NT2/D1 (cell line): ENCODE results near the gene TSHZ3.

ENCODE experiments used
- DNase-seq: peaks from one replicate; pipeline ENCODE4 v3.0.0-alpha.2; 2011; ENCODE audit warnings: low read depth, low spot score
- H3K27me3 ChIP-seq: 2 replicates; pipeline ENCODE4 v1.6.0; 2011; ENCODE audit warnings: mild to moderate bottlenecking; ENCODE audit not compliant: insufficient read length, insufficient read depth
- H3K36me3 ChIP-seq: 2 replicates; pipeline ENCODE4 v1.6.1; 2011; ENCODE audit warnings: mild to moderate bottlenecking, low read length, mixed read lengths; ENCODE audit not compliant: insufficient read depth, insufficient read length
- H3K4me1 ChIP-seq: 2 replicates; pipeline ENCODE4 v1.5.1; 2011; ENCODE audit not compliant: insufficient read depth, insufficient read length
- H3K4me3 ChIP-seq: 2 replicates; pipeline ENCODE4 v1.5.1; 2011; ENCODE audit warnings: low read depth; ENCODE audit not compliant: insufficient read length
- H3K9ac ChIP-seq: 2 replicates; pipeline ENCODE4 v1.6.0; 2011; ENCODE audit warnings: low read depth; ENCODE audit not compliant: insufficient read length
- H3K9me3 ChIP-seq: 2 replicates; pipeline ENCODE4 v1.5.1; 2011; ENCODE audit warnings: mild to moderate bottlenecking, low read length; ENCODE audit not compliant: insufficient read depth
- SUZ12 ChIP-seq: IDR thresholded peaks from 2 replicates; pipeline ENCODE4 v1.6.1; 2011; ENCODE audit not compliant: insufficient read length, insufficient read depth; ENCODE audit errors: extremely low read depth
- YY1 ChIP-seq: IDR thresholded peaks from 2 replicates; pipeline ENCODE4 v1.6.1; 2011; ENCODE audit not compliant: insufficient read length, insufficient read depth
- ZNF274 ChIP-seq: IDR thresholded peaks from 2 replicates; pipeline ENCODE4 v1.6.1; 2011; ENCODE audit warnings: mild to moderate bottlenecking, low read depth, low read length

The TSHZ3 gene

GRCh38 chr19:31272583-31273106 is 76.6 kb downstream of the TSHZ3 start:
- TF ChIP-seq YY1 (no peak), ZNF274 (no peak), SUZ12 (no peak)
- Histone ChIP-seq H3K4me1 (no peaks in the 10 kb centered on the region), H3K9me3 (no peaks in the 10 kb centered on the region), H3K4me3 (no peak overlapping the region), H3K36me3 (no peaks in the 10 kb centered on the region), H3K9ac (no peak overlapping the region), H3K27me3 (no peaks in the 10 kb centered on the region)
- no peak for DNase-seq

GRCh38 chr19:31271306-31271911 is 77.8 kb downstream of the TSHZ3 start:
- Histone ChIP-seq H3K9me3 (no peaks in the 10 kb centered on the region), H3K4me3 (no peak overlapping the region), H3K9ac (no peak overlapping the region), H3K36me3 (no peaks in the 10 kb centered on the region), H3K27me3 (no peaks in the 10 kb centered on the region), H3K4me1 (no peaks in the 10 kb centered on the region)
- TF ChIP-seq YY1 (no peak), SUZ12 (no peak), ZNF274 (no peak)
- DNase-seq: no peak

GRCh38 chr19:31270897-31271296 is 78.3 kb downstream of the TSHZ3 start:
- no peak for DNase-seq

GRCh38 chr19:31269425-31270127 is 79.7 kb downstream of the TSHZ3 start:
- H3K4me1 ChIP-seq: no peaks in the 10 kb centered on the region
- no peak for TF ChIP-seq YY1
- TF ChIP-seq SUZ12: no peak
- TF ChIP-seq ZNF274: no peak
- DNase-seq: no peak

More at GRCh38 chr19:31270897-31271296, 78.3 kb downstream of the TSHZ3 start:
- H3K4me1 ChIP-seq: no peaks in the 10 kb centered on the region
- no peaks in the 10 kb centered on the region for H3K36me3 ChIP-seq
- TF ChIP-seq YY1: no peak
- TF ChIP-seq ZNF274: no peak
- no peak for TF ChIP-seq SUZ12
- no peaks in the 10 kb centered on the region for H3K27me3 ChIP-seq
- no peak overlapping the region for H3K9ac ChIP-seq
- H3K4me3 ChIP-seq: no peak overlapping the region
- no peaks in the 10 kb centered on the region for H3K9me3 ChIP-seq

GRCh38 chr19:31268751-31269383 is 80.4 kb downstream of the TSHZ3 start:
- H3K36me3 ChIP-seq: no peaks in the 10 kb centered on the region
- TF ChIP-seq ZNF274 (no peak), SUZ12 (no peak), YY1 (no peak)
- no peaks in the 10 kb centered on the region for H3K4me1 ChIP-seq
- no peaks in the 10 kb centered on the region for H3K27me3 ChIP-seq
- no peak overlapping the region for H3K4me3 ChIP-seq
- H3K9ac ChIP-seq: no peak overlapping the region
- H3K9me3 ChIP-seq: no peaks in the 10 kb centered on the region
- no peak for DNase-seq

More at GRCh38 chr19:31269425-31270127, 79.7 kb downstream of the TSHZ3 start:
- Histone ChIP-seq H3K9me3 (no peaks in the 10 kb centered on the region), H3K36me3 (no peaks in the 10 kb centered on the region), H3K4me3 (no peak overlapping the region), H3K27me3 (no peaks in the 10 kb centered on the region), H3K9ac (no peak overlapping the region)

- no peaks in the 10 kb centered on the region for H3K36me3 ChIP-seq
- H3K4me1 ChIP-seq: no peaks in the 10 kb centered on the region
- H3K9me3 ChIP-seq: no peaks in the 10 kb centered on the region
- DNase-seq: no peak
- H3K27me3 ChIP-seq: no peaks in the 10 kb centered on the region
- no peak for TF ChIP-seq ZNF274
- TF ChIP-seq YY1: no peak
- no peak for TF ChIP-seq SUZ12
- no peak overlapping the region for H3K9ac ChIP-seq
- H3K4me3 ChIP-seq: no peak overlapping the region
Measured at GRCh38 chr19:31266731-31267130, 82.5 kb downstream of the TSHZ3 start.

- TF ChIP-seq ZNF274 (no peak), SUZ12 (no peak), YY1 (no peak)
- no peaks in the 10 kb centered on the region for H3K4me1 ChIP-seq
- no peak overlapping the region for H3K4me3 ChIP-seq
- no peaks in the 10 kb centered on the region for H3K36me3 ChIP-seq
- DNase-seq: no peak
- H3K9me3 ChIP-seq: no peaks in the 10 kb centered on the region
- H3K27me3 ChIP-seq: no peaks in the 10 kb centered on the region
- H3K9ac ChIP-seq: no peak overlapping the region
Measured at GRCh38 chr19:31266196-31266595, 83.0 kb downstream of the TSHZ3 start.
